ENCODE data around the gene FAM13A.
"Not testable (repeated sequence)": the region's sequence is repeated elsewhere in the genome, so short reads cannot be mapped to it uniquely, and the experiment has no call there.

FAM13A gene

DNA sequence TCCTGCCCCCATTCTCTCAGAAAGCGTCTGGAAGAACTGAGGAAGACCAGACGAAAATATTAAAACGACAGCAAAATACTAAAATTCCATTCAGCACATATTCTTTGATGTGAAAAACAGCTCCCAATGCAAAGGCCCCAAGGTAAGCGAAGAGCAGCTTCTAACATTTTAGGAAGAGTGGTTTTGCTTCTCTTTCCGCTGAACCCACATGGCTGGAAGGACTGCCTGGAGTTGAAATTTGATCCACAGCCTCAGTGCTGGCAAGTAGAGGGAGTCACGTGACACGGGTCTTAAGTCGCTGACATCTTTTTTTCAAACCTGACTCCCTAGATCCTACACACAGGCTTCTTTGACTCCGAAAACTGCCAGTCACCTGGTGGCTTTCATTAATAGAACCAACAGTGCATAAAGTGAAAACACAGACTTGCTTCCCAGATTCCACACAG lies at the start of gene FAM13A:
FAM13A (minus strand) TSS at position 233 of the 446 bp plus-strand sequence; CDS start at position 12, 221 bp downstream.
- no peak for DNase-seq

DNA sequence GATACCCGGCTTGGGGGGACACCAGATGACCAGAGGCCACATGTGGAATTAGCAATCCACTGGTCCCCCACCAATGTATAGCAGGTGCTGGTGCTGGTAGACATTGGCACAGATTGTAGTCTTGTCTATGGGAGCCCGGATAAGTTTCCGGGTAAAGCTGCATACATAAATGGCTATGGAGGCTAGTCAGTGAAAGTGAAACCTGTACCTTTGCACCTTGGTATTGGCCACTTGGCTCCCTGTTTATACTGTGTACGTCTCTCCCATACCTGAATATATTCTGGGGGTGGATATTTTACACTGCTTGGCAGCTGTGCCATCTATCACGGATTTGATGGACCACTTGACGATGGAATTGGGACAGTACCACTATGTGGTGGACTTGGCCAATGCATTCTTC lies 48.7 kb upstream of the FAM13A start:
- no peak for DNase-seq

DNA sequence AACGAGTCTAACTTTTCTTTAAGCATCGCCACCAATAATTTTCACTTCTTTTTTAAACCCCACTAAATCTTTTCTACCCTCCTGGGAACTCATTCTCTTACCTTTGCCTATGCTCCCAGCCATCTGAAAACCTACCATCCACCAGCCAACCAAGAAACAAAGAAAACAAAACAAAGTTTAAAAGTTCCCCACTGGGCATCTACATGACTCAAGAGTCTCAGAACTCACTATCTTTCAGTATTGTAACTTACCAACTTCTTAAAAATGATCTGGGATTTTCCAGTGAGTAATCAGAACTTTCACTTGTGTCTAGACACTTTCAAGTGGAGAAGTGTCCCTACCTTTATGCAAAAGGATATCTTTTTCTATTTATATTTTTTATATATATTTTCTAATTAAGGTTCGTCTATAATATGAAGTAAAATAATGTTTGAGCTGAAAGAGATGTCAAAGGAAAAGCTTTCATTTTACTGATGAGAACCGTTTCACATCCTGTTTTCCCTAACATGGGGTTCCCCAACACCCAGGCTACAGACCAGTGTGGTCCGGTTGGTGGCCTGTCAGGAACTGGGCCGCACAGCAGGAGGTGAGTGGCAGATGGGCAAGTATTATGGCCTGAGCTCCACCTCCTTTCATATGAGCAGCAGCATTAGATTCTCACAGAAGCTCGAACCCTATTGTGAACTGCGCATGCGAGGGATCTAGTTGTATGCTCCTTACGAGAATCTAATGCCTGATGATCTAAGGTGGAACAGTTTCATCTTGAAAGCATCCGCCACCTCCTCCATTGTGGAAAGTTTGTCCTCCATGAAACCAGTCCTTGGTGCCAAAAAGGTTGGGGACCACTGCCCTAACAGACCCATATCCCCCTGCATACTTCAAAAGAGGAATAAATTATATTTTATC lies 44.5 kb upstream of the FAM13A start:
- no peak for DNase-seq

DNA sequence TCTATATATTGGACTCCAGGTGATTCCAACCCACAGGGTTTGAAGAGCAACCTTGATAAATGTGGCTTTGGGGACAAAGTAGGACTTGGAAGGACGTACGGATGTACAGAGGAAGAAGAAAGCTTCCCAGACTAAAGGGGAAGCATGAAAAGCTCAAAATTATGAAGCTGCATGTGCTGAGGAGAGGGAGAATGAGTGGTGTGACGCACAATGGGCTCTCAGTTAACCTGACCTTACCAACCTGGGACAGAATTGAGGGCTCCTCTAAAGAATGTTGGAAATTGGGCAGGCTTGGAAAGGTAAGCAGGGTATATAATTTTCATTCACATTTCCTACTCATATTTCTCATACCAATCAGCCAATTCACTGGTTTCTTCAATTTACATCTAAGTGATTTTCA lies 43.9 kb upstream of the FAM13A start:
- DNase-seq, result no peak

DNA sequence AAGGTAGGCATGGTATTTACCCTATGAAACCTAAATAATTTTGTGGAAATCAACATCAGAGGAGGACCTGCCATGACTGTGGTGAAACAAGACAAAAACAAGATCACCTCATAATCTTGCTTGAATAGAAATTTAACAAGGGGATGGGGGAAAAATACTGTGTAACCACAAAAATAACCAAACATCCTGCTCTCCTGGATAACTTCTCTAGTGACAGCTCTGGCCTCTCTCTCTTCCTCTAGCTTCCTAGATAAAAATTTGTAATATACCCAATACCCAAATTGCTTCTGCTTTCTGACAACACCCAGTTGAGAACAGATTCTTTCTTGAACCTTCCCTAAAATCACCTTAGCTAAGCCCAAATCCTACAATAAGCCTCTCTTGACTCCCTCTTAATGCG lies 42.5 kb upstream of the FAM13A start:
- DNase-seq, result no peak

DNA sequence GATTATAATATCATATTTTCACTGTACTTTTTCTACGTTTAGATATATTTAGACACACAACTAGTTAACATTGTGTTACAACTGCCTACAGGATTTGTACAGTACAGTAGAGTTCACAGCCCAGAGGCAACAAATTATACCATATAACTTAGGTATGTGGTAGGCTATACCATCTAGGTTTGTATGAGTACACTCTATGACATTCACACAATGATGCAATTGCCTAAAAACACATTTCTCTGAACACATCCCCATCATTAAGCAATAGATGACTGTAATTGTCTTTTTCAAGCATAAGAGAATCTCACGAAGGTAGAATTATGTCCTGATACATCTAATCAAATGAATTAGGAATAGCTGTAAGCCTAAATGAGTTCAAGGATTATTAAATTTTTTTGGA lies 42.0 kb upstream of the FAM13A start:
- no peak for DNase-seq

DNA sequence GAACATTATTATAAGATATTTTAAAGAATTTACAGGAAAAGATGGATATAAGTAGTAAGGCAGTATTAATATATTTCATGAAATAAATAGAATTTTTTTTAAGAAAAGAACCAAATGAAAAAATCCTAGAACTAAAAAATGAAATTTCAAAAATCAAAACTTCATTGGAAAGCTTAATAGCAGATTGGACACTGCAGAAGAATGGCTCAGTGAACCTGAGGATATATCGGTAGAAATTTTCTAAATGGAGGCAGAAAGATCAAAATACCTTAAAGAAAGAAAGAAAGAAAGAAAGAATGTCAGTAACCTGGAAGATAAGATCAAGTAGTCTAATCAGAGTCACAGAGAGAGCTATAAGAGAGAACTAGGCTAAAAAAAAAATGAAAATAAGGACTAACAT lies 21.3 kb upstream of the FAM13A start:
- DNase-seq, result no peak

DNA sequence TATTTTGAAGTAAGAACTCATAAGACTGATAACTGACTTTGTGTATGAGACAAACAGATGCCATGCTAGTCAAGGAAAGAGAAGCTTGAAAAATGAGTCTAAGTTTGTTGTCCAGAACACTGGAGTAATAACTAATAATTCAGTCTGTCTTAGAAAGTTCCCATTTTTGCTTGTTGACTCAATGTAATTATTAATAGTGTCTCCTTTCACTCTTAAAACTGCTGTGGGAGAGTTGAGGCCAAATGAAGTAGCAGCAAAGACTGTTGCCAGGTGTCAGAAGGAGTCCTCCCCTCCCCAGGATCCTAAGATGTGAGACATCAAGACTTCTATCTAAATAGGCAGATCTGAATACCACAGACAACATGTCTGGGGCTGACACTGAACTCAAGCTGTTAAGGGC lies 20.8 kb upstream of the FAM13A start:
- no peak for DNase-seq

DNA sequence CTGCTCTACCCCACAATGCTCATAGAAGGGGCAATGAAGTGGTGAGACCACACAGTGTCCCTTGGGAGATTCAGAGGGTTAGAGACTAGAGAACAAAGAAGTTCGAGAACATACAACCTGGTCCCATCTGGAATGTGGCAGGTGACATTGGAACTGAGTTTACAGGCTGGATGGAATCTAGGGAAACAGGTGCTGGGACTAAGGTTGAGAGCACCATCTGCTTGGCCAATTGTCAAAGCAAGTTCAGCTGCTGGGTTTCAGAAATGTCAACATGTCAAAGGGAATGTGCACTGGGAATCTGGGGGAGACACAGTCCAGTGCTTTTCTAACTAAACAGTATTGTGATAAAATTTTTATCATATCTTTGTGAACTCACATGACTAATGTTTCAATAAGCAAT lies 15.9 kb upstream of the FAM13A start:
- DNase-seq, result no peak

DNA sequence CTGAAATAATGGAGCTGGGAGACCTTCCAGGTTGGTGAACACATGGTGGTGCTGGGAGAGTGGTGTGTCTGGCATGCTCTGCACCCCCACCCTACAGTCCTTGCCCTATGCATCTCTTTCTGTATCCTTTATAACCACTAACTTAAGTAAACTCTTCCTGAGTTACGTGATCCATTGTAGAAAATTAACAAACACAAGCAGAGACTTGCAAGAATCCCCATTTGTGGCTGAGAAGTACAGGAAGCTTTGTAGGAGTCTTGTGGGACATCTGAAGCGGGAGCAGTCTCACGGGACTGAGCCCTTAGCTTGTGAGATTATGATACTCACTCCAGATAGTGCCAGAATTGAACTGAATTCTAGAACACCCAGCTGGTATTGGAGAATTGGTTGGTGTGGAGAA lies 14.3 kb upstream of the FAM13A start:
- DNase-seq, result no peak

DNA sequence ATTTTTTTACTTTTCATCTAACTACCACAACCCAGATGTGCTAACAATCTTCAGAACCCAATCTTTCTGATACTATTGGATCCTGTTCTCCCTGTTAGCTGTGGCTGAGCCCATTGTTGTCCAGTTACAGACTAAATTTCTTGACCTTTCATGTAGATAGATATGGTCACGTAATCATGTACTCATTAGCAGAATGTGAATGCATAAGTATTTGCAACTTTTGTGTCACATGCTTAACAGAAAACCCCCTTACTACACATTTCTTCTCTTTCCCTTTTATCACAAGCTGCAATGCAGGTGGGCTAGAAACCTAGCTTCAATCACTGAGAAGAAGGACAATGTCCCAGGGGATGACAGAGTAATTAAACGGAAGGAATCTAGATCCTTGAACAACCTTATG lies 13.1 kb upstream of the FAM13A start:
- no peak for DNase-seq

DNA sequence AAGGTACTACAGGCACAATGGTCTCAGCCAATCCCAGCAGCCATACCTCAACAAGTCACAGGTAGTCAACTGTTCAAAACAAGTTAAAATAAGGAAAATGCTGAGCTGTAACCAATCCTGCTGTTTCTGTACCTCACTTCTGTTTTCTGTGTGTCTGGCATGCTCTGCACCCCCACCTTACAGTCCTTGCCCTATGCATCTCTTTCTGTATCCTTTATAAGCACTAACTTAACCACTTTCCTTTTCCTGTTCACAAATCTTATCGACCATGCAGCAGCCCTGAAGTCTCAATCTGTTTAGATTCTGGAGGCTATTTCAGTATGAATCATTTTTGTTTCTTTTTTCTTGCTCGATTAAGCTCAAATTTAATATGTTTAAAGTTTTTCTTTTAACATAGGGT lies 12.5 kb upstream of the FAM13A start:
- DNase-seq, result no peak

DNA sequence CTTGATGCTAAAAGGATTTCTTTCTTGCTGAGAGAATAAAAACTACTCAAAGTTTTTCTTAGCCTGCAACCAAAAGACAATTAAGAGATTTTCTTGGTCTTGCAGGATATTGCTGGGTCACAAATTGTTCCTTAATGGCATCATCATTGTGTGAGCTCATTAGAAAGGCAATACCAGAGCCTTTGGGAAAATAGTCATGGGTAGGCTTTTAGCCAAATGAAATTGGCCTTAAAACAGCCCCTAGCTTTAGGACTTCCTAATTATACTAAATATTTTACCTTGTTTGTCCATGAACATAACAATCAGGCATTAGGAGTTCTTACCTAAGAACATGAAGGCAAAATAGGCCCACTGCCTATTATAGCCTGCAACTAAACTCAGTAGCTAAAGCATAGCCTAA lies 10.4 kb upstream of the FAM13A start:
- DNase-seq, result no peak

DNA sequence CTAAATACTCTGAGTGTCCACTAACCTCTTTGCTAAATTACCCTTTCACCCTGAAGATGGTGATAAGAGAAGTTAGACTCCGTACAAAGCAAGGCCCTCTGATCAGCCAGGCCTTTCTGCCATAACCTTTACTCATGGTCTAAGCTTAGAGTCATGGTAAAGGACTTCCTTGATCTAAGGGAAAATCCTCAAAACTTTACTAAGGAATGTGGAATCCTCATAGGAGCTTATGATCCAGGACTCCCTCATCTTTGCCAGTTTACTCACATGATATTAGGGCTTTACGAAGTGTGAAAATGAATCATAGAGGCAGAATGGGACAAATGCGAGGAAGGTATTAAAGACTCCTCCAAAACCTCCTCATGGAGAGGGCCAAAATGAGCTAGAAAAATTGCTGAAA lies 7.9 kb upstream of the FAM13A start:
- no peak for DNase-seq

DNA sequence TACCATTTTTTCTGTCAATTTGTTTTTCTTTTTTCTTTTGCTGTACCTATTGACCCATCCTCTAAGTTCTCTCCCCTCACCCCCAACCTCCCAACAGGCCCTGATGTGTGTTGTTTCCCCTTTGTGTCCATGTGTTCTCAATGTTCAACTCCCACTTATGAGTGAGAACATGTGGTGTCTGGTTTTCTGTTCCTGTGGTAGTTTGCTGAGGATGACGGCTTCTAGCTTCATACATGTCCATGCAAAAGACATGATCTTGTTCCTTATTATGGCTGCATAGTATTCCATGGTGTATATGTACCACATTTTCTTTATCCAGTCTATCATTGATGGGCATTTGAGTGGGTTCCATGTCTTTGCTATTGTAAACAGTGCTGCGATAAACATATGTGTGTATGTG lies 859 bp upstream of the FAM13A start:
- not testable (repeated sequence) for DNase-seq

DNA sequence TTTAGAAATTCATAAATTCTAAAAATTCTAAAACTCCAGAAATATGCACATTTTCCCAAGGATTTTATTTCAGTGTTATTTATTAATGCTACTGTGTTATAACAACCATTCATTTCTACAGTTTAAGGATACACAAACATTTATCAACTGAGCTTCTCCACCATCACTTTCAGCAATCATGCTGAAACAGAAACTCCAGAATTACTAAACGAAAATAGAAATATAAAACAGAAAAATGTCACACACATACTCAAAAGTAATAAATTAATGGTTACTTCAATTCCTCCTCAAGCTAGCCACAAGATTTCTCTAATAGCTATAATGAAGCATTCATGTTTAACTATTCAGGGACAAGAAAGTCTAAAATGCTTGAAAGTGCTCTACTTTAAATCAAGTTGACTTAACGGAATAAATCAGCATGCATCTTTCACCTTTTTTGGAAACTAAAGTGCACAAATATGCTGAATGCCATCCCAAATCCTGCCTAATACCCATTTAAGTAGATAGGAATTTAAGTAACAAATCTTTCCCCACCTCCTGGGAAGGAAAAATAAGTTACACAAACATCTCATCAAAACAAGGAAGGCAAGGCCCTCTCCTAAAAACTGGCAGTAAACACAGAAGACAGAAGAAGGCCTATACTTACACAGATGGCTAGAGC lies 563 bp downstream of the FAM13A start:
- DNase-seq, result no peak

DNA sequence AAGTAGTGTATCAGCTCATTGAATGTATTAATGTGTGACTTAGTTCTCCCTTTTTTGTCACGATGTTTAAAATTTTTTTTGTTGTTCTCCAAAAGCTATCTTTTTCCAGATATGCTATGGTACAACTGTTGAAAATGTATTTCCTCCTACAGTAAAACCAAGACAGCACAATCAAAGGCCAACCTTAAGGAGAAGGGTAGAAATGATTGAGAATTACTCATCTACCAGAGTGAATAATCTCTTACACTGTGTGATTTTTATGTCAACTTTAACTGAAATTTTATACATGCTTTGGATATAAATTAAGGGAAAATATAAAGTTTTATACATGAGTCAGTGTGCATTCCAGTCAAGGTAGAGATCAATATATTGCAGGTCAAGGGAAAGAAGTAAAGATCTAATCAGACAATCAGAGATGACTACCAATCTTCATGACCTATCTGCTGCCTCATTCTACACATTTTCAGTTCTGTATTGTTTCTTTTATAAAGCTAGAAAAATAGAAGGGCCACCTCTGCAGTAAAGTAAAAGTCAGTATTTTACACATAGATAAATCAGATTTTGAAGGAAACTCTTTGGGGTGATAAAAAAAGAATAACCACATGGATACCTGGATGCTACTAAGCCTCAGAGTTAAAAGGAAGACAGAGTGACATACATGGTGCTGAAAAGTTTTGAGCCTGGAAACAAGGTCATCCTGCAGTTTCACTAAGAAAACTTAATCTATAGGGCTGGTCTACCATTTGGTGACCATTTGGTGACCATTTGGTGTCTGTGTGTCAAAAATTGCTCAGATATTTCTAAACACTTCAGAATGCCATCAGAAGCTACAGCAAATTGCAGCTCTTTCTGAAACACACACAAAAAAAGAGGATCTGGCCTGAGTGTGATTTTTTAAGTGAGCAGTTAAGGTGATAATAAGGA lies 1.6 kb downstream of the FAM13A start:
- DNase-seq, result no peak

DNA sequence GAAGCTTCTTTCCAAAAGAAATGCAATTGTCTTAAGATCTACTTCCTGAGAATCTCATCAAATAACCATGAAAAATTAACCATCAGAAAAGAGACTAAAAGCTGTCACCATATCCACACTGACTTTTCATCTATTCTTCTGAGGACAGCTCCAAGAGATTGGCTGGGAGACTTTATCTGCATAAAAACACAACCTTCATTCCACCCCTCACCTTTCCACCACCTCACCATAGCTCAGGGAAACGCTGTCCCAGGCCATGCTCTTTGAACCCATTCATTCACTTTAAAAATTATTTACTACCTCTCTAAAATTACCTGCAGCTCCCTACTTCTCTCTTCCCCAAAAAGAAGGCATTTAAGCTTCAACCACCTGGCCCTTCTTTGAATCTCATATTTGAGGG lies 2.4 kb downstream of the FAM13A start:
- no peak for DNase-seq

DNA sequence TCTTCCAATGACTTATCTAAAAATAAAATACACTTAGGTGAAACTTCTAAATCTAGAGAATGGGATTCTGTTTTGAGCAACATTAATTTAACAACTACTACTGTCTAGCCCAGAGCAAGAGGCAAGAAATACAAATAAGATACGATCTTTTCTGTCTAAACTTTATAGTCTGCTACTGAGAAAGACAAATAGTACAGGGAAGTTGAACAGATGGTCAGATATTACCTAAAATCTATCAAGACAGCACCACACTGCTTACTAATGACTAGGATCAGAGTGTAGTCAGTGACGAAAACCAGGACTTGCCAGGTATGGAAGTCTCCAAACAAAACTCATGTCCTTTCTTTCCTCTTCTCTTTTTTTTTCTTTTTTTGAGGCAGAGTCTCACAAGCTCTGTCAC lies 7.1 kb downstream of the FAM13A start:
- no peak for DNase-seq

DNA sequence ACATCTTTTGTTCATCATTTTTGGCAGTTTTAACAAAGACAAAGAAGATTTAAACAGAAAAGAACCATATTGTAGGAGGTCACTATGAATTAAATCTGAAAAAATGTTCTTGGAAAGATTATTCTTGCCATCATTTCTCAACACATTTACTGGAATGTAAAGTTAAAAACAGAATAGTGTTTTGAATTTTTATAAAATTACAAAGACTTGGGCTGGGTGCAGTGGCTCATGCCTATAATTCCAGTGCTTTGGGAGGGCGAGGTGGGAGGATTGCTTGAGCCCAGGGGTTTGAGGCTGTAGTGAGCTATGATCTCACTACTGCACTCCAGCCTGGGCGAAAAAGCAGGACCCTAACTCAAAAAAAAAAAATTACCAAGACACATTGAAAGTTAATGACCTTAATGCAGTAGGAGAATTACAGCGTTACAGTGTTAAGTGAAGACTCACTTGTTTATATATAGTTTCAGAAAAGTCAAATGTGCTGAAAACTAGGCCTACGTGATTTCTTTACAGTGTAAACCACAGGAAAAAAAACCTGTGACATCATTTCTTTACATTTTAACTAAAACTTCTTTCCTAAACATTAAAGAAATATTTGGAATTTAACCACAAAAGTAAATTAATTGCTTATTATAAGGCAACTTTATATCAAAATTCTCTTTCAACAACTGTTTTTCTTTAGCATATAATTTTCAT lies 7.9 kb downstream of the FAM13A start:
- DNase-seq, result no peak

DNA sequence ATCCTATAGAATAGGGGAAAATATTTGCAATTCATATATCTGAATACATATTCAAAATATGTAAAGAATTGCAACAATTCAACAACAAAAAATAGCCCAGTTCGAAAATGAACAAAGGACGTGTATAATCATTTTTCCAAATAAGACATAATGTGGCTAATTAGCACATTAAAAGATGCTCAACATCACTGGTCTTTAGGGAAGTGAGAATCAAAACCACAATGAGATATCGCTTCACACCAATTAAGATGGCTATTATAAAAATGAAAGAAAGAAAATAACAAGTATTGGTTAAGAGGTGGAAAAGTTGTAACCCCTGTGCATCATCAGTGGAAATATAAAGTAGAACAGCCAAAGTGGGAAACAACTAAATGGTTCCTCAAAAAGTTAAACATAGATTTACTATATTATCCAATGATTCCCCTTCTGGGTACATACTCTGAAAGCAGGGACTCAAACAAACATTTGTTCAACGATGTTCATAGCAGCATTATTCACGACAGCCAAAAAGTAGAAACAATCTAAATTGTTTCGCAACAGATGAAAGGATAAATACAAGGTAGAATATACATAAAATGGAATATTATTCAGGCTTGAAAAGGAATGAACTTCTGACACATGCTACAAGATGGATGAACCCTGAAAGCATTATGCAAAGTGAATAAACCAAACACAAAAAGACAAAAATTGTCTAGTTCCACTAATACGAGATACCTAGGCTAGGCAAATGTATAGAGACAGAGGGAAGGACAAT lies 12.7 kb downstream of the FAM13A start:
- DNase-seq, result no peak

DNA sequence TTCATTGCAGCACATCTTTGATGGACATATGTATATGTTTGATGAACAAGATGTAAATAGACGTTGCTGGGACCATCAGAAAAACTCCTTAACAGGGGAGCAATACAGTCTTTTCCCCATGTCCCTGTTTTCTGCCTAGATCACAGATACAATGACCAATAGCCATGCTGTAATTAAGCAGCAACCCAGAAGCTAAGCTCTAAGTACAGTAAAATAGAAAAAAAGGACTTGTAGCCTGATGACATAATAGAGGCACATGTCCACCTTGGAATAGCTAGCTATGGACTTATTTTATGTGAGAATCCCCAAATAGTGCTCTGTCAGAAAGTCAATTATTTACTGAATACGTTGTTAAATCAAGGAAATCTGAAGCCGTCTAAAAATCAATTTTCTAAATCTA lies 14.9 kb downstream of the FAM13A start:
- no peak for DNase-seq

Data from activated effector memory CD4-positive, alpha-beta T cell treated with anti-CD3 and anti-CD28 coated beads, Interleukin-2, amount 50 U/mL, for 16 hours (primary cell).